ENCODE measurements around the gene SCAMP3.

The SCAMP3 gene

GRCh38 chr1:155207806-155208540 is 54.2 kb downstream of the SCAMP3 start, which contains the start of gene THBS3:
Gene THBS3 (minus strand): TSS chr1:155207897. CDS start chr1:155207876, 21 bp downstream.
- ChIA-PET CTCF (interaction anchor here (0.7 to 6.7 kb wide), 12 partner anchors 12 to 43 kb away, joined by 3 to 59 read pairs (median 14); partner anchors contain the start of gene KRTCAP2), POLR2A (interaction anchor here (0.6 to 2.1 kb wide), 5 partner anchors 11 to 116 kb away, joined by 3 to 8 read pairs (median 5); no protein-coding TSS in a partner anchor)
- Histone ChIP-seq H3K27me3 (replicated peaks in 2 of 5; ENCODE audit: control insufficient read depth in 4 of 5, insufficient read depth in 5 of 5, low read length in 4 of 5) (no peaks in the 10 kb centered on the region), H3K9me3 (ENCODE audit: control extremely low read depth in 1 of 5, control insufficient read depth in 4 of 5, insufficient read depth in 2 of 5, low read depth in 1 of 5, low read length in 4 of 5) (no peaks in the 10 kb centered on the region), H3K27ac (ENCODE audit: insufficient read depth in 1 of 2, low read depth in 1 of 2, low read length in 2 of 2, poor library complexity in 1 of 2, severe bottlenecking in 2 of 2) (peak within 1 kb of the TSS; percentile 98 to 99), H3K36me3 (ENCODE audit: control insufficient read depth in 4 of 4, insufficient read depth in 4 of 4, low read length in 3 of 4) (peaks cover 0 to 18% (median 3%) of the 10 kb centered on the region in 4 experiments), H3K4me1 (ENCODE audit: control extremely low read depth in 1 of 4, control insufficient read depth in 4 of 4, insufficient read depth in 4 of 4, low read length in 3 of 4) (peaks cover 16 to 33% (median 31%) of the 10 kb centered on the region in 4 experiments), H3K4me3 (ENCODE audit: control insufficient read depth in 1 of 7, extremely low read depth in 1 of 7, insufficient read depth in 4 of 7, low read depth in 2 of 7, low read length in 6 of 7) (peak within 1 kb of the TSS; percentile 73 to 100 (median 90))
- 13% methylated on average over 14 of the region's 17 CpGs for WGBS (ENCODE audit: insufficient coverage)
- no peak for DNase-seq

GRCh38 chr1:155206891-155207805 is 55.0 kb downstream of the SCAMP3 start:
- WGBS (ENCODE audit: insufficient coverage) = 33% methylated on average over 8 of the region's 13 CpGs
- Histone ChIP-seq H3K4me3 (ENCODE audit: control insufficient read depth in 1 of 7, extremely low read depth in 1 of 7, insufficient read depth in 4 of 7, low read depth in 2 of 7, low read length in 6 of 7) (peak overlapping the region in 5 of 7 experiments; percentile 24 to 100 (median 92)), H3K36me3 (ENCODE audit: control insufficient read depth in 4 of 4, insufficient read depth in 4 of 4, low read length in 3 of 4) (peaks cover 0 to 19% (median 3%) of the 10 kb centered on the region in 4 experiments)

More at GRCh38 chr1:155206891-155207805, 55.0 kb downstream of the SCAMP3 start:
- no peaks in the 10 kb centered on the region for H3K27me3 ChIP-seq (replicated peaks in 2 of 5; ENCODE audit: control insufficient read depth in 4 of 5, insufficient read depth in 5 of 5, low read length in 4 of 5)
- ChIA-PET CTCF (interaction anchor here (0.6 to 6.7 kb wide), 15 partner anchors 13 to 358 kb away, joined by 3 to 59 read pairs (median 7); a partner anchor contains a TSS), POLR2A (interaction anchor here (0.6 to 1.3 kb wide), 3 partner anchors 10 to 32 kb away, joined by 3 read pairs; no protein-coding TSS in a partner anchor)
- DNase-seq = peak; percentile 87 to 93 (median 89)
- peaks cover 16 to 33% (median 31%) of the 10 kb centered on the region in 4 experiments for H3K4me1 ChIP-seq (ENCODE audit: control extremely low read depth in 1 of 4, control insufficient read depth in 4 of 4, insufficient read depth in 4 of 4, low read length in 3 of 4)
- peak overlapping the region; percentile 36 to 99 for H3K27ac ChIP-seq (ENCODE audit: insufficient read depth in 1 of 2, low read depth in 1 of 2, low read length in 2 of 2, poor library complexity in 1 of 2, severe bottlenecking in 2 of 2)
- H3K9me3 ChIP-seq (ENCODE audit: control extremely low read depth in 1 of 5, control insufficient read depth in 4 of 5, insufficient read depth in 2 of 5, low read depth in 1 of 5, low read length in 4 of 5) = no peaks in the 10 kb centered on the region

Data from common myeloid progenitor, CD34-positive (primary cell).